ENCODE measurements around the gene GUCY1A1. TPM values are rescaled to one million over a fixed set of nuclear protein-coding genes. Genes with fewer than 3 reads are reported as not detected.

Gene GUCY1A1
- total RNA-seq, 1 donor from 2014 or later, result 0.79 TPM

DNA sequence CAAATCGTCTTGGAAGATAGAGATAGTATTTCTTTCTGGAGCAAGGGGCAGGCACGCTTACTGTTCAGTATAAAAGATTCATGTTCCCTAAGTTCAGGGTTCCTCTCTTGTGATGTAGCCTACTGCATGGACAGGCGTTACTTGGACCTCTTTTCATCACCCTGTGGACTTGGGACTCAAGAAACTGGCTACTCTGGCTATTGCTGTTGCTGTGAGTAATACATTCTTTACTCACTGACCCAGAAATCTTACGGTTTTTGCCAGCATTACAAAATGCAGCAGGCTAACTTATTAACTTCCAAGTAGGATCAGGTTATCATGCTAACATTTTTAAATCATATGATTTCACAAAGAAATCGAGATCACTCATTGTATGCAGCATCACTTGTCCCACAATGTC lies 79.3 kb downstream of the GUCY1A1 start:
- FAIRE-seq, result no peak
- Histone ChIP-seq H3K4me3 (ENCODE audit: low read depth, low read length) (no peak overlapping the region), H3K36me3 (ENCODE audit: control insufficient read depth, insufficient read depth, low read length) (no peaks in the 10 kb centered on the region), H3K27me3 (ENCODE audit: control insufficient read depth, insufficient read depth, low read length) (no peaks in the 10 kb centered on the region)
- DNase-seq (ENCODE audit: low read depth), result peak; percentile 13
- TF ChIP-seq, protein P1, sequence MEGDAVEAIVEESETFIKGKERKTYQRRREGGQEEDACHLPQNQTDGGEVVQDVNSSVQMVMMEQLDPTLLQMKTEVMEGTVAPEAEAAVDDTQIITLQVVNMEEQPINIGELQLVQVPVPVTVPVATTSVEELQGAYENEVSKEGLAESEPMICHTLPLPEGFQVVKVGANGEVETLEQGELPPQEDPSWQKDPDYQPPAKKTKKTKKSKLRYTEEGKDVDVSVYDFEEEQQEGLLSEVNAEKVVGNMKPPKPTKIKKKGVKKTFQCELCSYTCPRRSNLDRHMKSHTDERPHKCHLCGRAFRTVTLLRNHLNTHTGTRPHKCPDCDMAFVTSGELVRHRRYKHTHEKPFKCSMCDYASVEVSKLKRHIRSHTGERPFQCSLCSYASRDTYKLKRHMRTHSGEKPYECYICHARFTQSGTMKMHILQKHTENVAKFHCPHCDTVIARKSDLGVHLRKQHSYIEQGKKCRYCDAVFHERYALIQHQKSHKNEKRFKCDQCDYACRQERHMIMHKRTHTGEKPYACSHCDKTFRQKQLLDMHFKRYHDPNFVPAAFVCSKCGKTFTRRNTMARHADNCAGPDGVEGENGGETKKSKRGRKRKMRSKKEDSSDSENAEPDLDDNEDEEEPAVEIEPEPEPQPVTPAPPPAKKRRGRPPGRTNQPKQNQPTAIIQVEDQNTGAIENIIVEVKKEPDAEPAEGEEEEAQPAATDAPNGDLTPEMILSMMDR (IDR thresholded peaks at IDR 0.05; ENCODE audit: insufficient read depth, low read length, severe bottlenecking), result no peak

DNA sequence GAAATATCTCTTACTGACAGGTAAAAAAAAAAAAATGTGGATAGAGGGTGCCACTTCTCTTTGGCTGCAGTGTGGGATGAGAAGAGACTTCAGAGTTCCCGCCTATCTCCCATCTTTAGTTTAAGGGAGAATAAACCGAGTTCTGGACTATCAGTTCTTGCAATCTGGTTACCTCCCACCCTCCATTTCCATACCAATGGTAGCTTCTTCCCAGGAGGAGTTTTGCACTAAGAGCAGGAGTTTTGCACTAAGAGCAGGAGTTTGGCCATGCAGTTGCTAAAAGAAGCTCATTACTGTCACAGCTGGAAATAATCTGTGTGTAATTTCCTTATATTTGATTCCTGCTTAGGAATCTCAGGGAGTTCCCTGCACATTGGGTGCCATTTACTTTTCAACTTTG lies 81.4 kb downstream of the GUCY1A1 start:
- no peak for FAIRE-seq

DNA sequence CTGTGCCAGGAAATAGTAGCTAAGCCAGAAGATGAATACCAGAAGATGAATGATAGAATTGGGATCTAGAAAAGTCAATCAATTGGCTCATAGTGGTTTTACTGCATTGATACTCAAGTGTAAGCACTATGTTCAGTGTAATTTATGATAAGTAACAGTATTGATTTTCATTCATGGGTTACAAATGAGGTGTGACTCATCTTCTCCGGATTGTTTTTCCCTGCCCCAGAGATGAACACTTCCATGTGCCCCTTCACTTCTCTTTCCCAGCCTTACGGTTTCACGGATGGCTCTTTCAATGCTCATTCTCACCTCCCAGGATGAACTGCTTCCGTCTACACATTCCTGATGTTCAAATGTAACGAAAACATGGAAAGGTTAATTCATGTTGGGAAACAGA lies 82.4 kb downstream of the GUCY1A1 start:
- TF ChIP-seq, protein P1 (IDR thresholded peaks at IDR 0.05; ENCODE audit: insufficient read depth, low read length, severe bottlenecking), result no peak
- FAIRE-seq, result peak; percentile 58
- no peaks in the 10 kb centered on the region for H3K36me3 ChIP-seq (ENCODE audit: control insufficient read depth, insufficient read depth, low read length)

More for the DNA sequence above, 81.4 kb downstream of the GUCY1A1 start:
- H3K4me3 ChIP-seq (ENCODE audit: low read depth, low read length), result no peak overlapping the region
- TF ChIP-seq, protein P1 (IDR thresholded peaks at IDR 0.05; ENCODE audit: insufficient read depth, low read length, severe bottlenecking), result no peak
- no peaks in the 10 kb centered on the region for H3K27me3 ChIP-seq (ENCODE audit: control insufficient read depth, insufficient read depth, low read length)
- no peak for DNase-seq (ENCODE audit: low read depth)
- no peaks in the 10 kb centered on the region for H3K36me3 ChIP-seq (ENCODE audit: control insufficient read depth, insufficient read depth, low read length)

DNA sequence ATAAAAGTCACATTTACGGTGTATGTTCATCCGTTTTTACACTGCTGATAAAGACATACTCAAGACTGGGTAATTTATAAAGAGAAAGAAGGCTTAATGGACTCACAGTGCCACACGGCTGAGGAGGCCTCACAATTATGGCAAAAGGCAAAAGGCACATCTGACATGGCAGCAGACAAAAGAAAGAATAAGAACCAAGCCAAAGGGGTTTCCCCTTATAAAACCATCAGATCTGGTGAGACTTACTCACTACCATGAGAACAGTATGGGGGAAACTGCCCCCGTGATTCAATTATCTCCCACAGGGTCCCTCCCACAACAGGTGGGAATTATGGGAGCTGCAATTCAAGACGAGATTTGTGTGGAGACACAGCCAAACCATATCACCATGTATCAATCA lies 84.9 kb downstream of the GUCY1A1 start:
- TF ChIP-seq, protein P1 (IDR thresholded peaks at IDR 0.05; ENCODE audit: insufficient read depth, low read length, severe bottlenecking), result no peak
- H3K4me3 ChIP-seq (ENCODE audit: low read depth, low read length), result no peak overlapping the region
- DNase-seq (ENCODE audit: low read depth), result no peak
- FAIRE-seq, result no peak
- no peaks in the 10 kb centered on the region for H3K27me3 ChIP-seq (ENCODE audit: control insufficient read depth, insufficient read depth, low read length)
- H3K36me3 ChIP-seq (ENCODE audit: control insufficient read depth, insufficient read depth, low read length), result no peaks in the 10 kb centered on the region

More for the DNA sequence above, 82.4 kb downstream of the GUCY1A1 start:
- no peak for DNase-seq (ENCODE audit: low read depth)
- no peak overlapping the region for H3K4me3 ChIP-seq (ENCODE audit: low read depth, low read length)
- no peaks in the 10 kb centered on the region for H3K27me3 ChIP-seq (ENCODE audit: control insufficient read depth, insufficient read depth, low read length)

DNA sequence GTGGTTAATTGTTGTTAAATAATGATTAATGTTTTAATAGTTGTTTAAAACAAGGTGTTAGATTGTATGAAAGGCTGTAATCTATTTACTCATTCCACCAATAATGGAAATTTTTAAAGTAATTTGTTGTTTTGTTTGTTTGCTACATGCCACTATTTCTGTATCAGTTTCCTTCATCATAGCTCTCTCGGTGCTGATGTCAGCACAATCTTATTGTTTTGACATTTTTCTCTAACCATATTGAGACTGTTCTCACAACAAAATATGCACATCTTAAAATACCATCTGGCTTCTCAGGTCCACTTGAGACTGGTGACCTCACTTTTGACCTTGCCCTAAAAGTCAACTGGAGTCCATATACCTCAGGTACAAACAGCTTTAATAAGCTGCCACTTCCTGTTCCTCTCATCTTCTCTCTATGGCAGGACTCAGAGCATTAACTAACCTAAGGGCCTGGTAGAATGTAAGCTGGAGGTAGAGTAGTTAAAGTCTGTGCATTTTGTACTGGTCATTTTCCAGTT lies 91.2 kb downstream of the GUCY1A1 start:
- Histone ChIP-seq H3K27me3 (ENCODE audit: control insufficient read depth, insufficient read depth, low read length) (no peaks in the 10 kb centered on the region), H3K4me3 (ENCODE audit: low read depth, low read length) (no peak overlapping the region), H3K36me3 (ENCODE audit: control insufficient read depth, insufficient read depth, low read length) (no peaks in the 10 kb centered on the region)
- no peak for DNase-seq (ENCODE audit: low read depth)
- TF ChIP-seq, protein P1 (IDR thresholded peaks at IDR 0.05; ENCODE audit: insufficient read depth, low read length, severe bottlenecking), result no peak
- FAIRE-seq, result no peak

Data from bronchial epithelial cell (primary cell).